Smooth muscle cell (in vitro differentiated cells): ENCODE results near the gene UBE2O. TPM values are rescaled to one million over a fixed set of nuclear protein-coding genes. Genes with fewer than 3 reads are reported as not detected.
"Not testable (repeated sequence)": the region's sequence is repeated elsewhere in the genome, so short reads cannot be mapped to it uniquely, and the experiment has no call there.

Experiments
- DNase-seq: peaks from one replicate; lab custom pipeline; 2025; ENCODE audit not compliant: unreplicated experiment; lab: John Stamatoyannopoulos, UW
- H2AFZ ChIP-seq: fragments of 200-600 bp; sonication (generic); 2 replicates; pipeline ENCODE4 v1.6.0; 2016; ENCODE audit warnings: antibody characterized with exemption, low read depth, mild to moderate bottlenecking
- H3F3A ChIP-seq: fragments of 200-600 bp; sonication (generic); 2 replicates; pipeline ENCODE4 v1.6.0; 2017; ENCODE audit warnings: antibody characterized with exemption, low read depth
- H3K27ac ChIP-seq: fragments of 200-600 bp; sonication (generic); 2 replicates; pipeline ENCODE4 v1.5.1; 2016; ENCODE audit warnings: low read depth, mild to moderate bottlenecking
- H3K27me3 ChIP-seq: fragments of 200-600 bp; sonication (generic); 2 replicates; pipeline ENCODE4 v1.6.1; 2016; ENCODE audit warnings: low read depth, mild to moderate bottlenecking
- H3K36me3 ChIP-seq: fragments of 200-600 bp; sonication (generic); 2 replicates; pipeline ENCODE4 v1.5.1; 2016; ENCODE audit warnings: low read depth
- H3K4me1 ChIP-seq: fragments of 200-600 bp; sonication (generic); 2 replicates; pipeline ENCODE4 v1.5.1; 2016; ENCODE audit warnings: low read depth
- H3K4me2 ChIP-seq: fragments of 200-600 bp; sonication (generic); 2 replicates; pipeline ENCODE4 v1.6.0; 2016; ENCODE audit warnings: mild to moderate bottlenecking
- H3K4me3 ChIP-seq: fragments of 200-600 bp; sonication (generic); 2 replicates; pipeline ENCODE4 v1.5.1; 2016; ENCODE audit warnings: mild to moderate bottlenecking
- H3K79me2 ChIP-seq: fragments of 200-600 bp; sonication (generic); 2 replicates; pipeline ENCODE4 v1.6.0; 2016; ENCODE audit warnings: low read depth, mild to moderate bottlenecking
- H3K9ac ChIP-seq: fragments of 200-600 bp; sonication (generic); 2 replicates; pipeline ENCODE4 v1.6.0; 2016; ENCODE audit warnings: low read depth
- H3K9me3 ChIP-seq: fragments of 200-600 bp; sonication (generic); replicated peaks from 2 replicates; pipeline ENCODE4 v1.5.1; 2016; ENCODE audit warnings: low read depth
- H4K20me1 ChIP-seq: fragments of 200-600 bp; sonication (generic); 2 replicates; pipeline ENCODE4 v1.6.0; 2016; ENCODE audit warnings: low read depth
- CTCF ChIP-seq: fragments of 200-600 bp; sonication (generic); IDR thresholded peaks from 2 replicates; pipeline ENCODE4 v1.5.1; 2017; ENCODE audit warnings: borderline replicate concordance, mild to moderate bottlenecking, antibody characterized with exemption; ENCODE audit not compliant: insufficient read depth, poor library complexity, severe bottlenecking
- WGBS: methylation state at CpG from one replicate; pipeline ENCODE4 v1.1.7; 2016; ENCODE audit warnings: low lambda C conversion rate; 5-methylcytosine and 5-hydroxymethylcytosine counted together
- polyA plus RNA-seq: library from polyadenylated mRNA; unstranded; fragments of >200 nt; fragmentation: Nextera tagmentation; extraction: Ambion mirVana; gene quantifications from 2 replicates; pipeline ENCODE4 v1.2.1, GENCODE V29; 2016
- total RNA-seq: library from RNA; depleted of rRNA; stranded (reverse); fragments of >200 nt; gene quantifications from 2 replicates; pipeline ENCODE4 v1.2.3, GENCODE V29; 2014

Gene UBE2O
- total and polyA plus RNA-seq, 2 experiments from 2014 or later: 10.1 to 12.1 TPM

- DNase-seq: no peak
- Histone ChIP-seq H3K27me3 (no peaks in the 10 kb centered on the region), H3K27ac (peak overlapping the region; percentile 67), H3K9ac (peak overlapping the region; percentile 80), H3K79me2 (peaks cover 31% of the 10 kb centered on the region), H4K20me1 (no peaks in the 10 kb centered on the region), H3K36me3 (no peaks in the 10 kb centered on the region), H3K4me2 (peak overlapping the region; percentile 100), H3K9me3 (no peaks in the 10 kb centered on the region), H2AFZ (peak overlapping the region; percentile 70), H3F3A (peaks cover 3% of the 10 kb centered on the region), H3K4me1 (no peaks in the 10 kb centered on the region), H3K4me3 (peak overlapping the region; percentile 67)
- WGBS: 6% methylated on average over 25 of the region's 51 CpGs
- TF ChIP-seq CTCF: no peak
These were observed 99.9 kb downstream of the UBE2O start for GRCh38 chr17:76353004-76353598.

- H2AFZ ChIP-seq: no peak overlapping the region
- TF ChIP-seq CTCF: no peak
- no peaks in the 10 kb centered on the region for H3K4me1 ChIP-seq
- no peaks in the 10 kb centered on the region for H4K20me1 ChIP-seq
- H3K4me2 ChIP-seq: peak overlapping the region; percentile 9
- no peaks in the 10 kb centered on the region for H3K27me3 ChIP-seq
- no peak overlapping the region for H3K4me3 ChIP-seq
- DNase-seq: no peak
- no peaks in the 10 kb centered on the region for H3K9me3 ChIP-seq
- no peak overlapping the region for H3K9ac ChIP-seq
- H3K79me2 ChIP-seq: peaks cover 31% of the 10 kb centered on the region
- no peak overlapping the region for H3K27ac ChIP-seq
- WGBS: 90% methylated on average over 9 of the region's 9 CpGs
- no peaks in the 10 kb centered on the region for H3K36me3 ChIP-seq
- H3F3A ChIP-seq: peaks cover 3% of the 10 kb centered on the region
These were observed 101.4 kb downstream of the UBE2O start for GRCh38 chr17:76351526-76352071.

- Histone ChIP-seq H3K27me3 (no peaks in the 10 kb centered on the region), H3K79me2 (peaks cover 31% of the 10 kb centered on the region), H3K4me3 (no peak overlapping the region), H2AFZ (no peak overlapping the region), H4K20me1 (no peaks in the 10 kb centered on the region), H3K9ac (no peak overlapping the region), H3F3A (peaks cover 3% of the 10 kb centered on the region), H3K27ac (no peak overlapping the region), H3K4me1 (no peaks in the 10 kb centered on the region), H3K36me3 (no peaks in the 10 kb centered on the region), H3K9me3 (no peaks in the 10 kb centered on the region), H3K4me2 (no peak overlapping the region)
- no peak for DNase-seq
- no peak for TF ChIP-seq CTCF
- 97% methylated on average over 5 of the region's 5 CpGs for whole genome bisulfite sequencing
These were observed 102.5 kb downstream of the UBE2O start for GRCh38 chr17:76350463-76350862.

GRCh38 chr17:76346936-76347335 lies 106.0 kb downstream of the UBE2O start:
- H3K36me3 ChIP-seq, H3K4me3 ChIP-seq, DNase-seq, H4K20me1 ChIP-seq, H3K4me1 ChIP-seq, H3F3A ChIP-seq, H3K27me3 ChIP-seq, H2AFZ ChIP-seq, H3K9me3 ChIP-seq, H3K9ac ChIP-seq, H3K4me2 ChIP-seq, H3K27ac ChIP-seq: not testable (repeated sequence)
- peaks cover 19% of the 10 kb centered on the region for H3K79me2 ChIP-seq
- WGBS: 95% methylated on average over 11 of the region's 11 CpGs
